ENCODE results near the gene RBM33. TPM values are rescaled to one million over a fixed set of nuclear protein-coding genes. Genes with fewer than 3 reads are reported as not detected.

Gene RBM33
- total and polyA plus RNA-seq, 10 of the 15 experiments (the other 5 are each of a cell fraction or from before 2014, with no cell fraction given) = 4.7 to 67.2 (median 24.3) TPM

DNA sequence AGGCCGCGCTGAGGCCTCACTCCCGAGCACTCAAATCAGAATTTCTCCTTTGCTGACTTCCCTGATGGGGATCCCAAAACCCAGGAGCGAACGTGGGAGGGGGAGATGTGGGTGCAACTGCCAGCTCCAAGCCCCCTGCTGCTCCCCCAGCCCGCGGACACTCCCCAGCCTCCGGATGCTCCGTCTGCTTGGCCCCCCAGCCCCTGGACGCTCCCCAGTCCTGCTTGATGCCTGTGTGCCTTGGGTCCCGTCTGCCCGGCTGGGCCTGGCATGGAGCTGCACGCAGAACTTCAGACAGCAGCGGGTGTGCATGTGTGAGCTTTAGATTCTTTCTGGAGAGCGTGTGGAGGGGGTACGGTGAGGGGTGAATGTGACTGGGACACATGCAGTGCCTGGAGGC is 172.5 kb downstream of the RBM33 start:
- ChIA-PET POLR2A (no interaction called here), RAD21 (ENCODE audit: unreplicated experiment) (no interaction called here), SMC1A (ENCODE audit: uncharacterized antibody, unreplicated experiment) (interaction anchor here (1.0 kb wide), 1 partner anchor 655 kb away, joined by 5 read pairs; no protein-coding TSS in a partner anchor), CTCF (interaction anchor here (1.6 kb wide), 1 partner anchor 1000 kb away, joined by 8 read pairs; no protein-coding TSS in a partner anchor)
- no peak overlapping the region for H3K9ac ChIP-seq (ENCODE audit: control insufficient read depth, insufficient read depth, low read length)
- no peaks in the 10 kb centered on the region for H3K36me3 ChIP-seq (ENCODE audit: control insufficient read depth in 2 of 2, insufficient read depth in 2 of 2, low read length in 1 of 2)
- no peak overlapping the region for H3K27ac ChIP-seq (ENCODE audit: control insufficient read depth, insufficient read depth)
- no peaks in the 10 kb centered on the region; the same call in 2 of the 3 replicates for H3K9me3 ChIP-seq (replicated peaks; ENCODE audit: control insufficient read depth, insufficient read depth, low read length)
- H3K4me3 ChIP-seq = no peak overlapping the region
- no TSS peak for BruUV-seq (replicated peaks)
- intact Hi-C loops (cut with micrococcal nuclease; ENCODE audit: unreplicated experiment) (loop anchor here (10.0 kb wide), 2 partner anchors 338 to 828 kb away; partner anchors contain the start of gene RNF32), in situ Hi-C loops (cut with MboI) (loop anchor here (5.0 to 25.0 kb wide), 3 partner anchors 655 to 1445 kb away; no protein-coding TSS in a partner anchor)
- no peak overlapping the region for H3K4me2 ChIP-seq (ENCODE audit: control insufficient read depth, insufficient read depth)
- H3K27me3 ChIP-seq (replicated peaks in 1 of 2; ENCODE audit: control insufficient read depth in 2 of 2, insufficient read depth in 2 of 2, low read length in 1 of 2) = peaks cover 2 to 6% of the 10 kb centered on the region in 2 experiments; a peak in 3 of 4 replicates
- WGBS (ENCODE audit: insufficient coverage, insufficient replicate concordance, low lambda C conversion rate, missing lambda C conversion rate) = 77% methylated on average over 16 of the region's 16 CpGs
- no peaks in the 10 kb centered on the region for H4K20me1 ChIP-seq (ENCODE audit: control insufficient read depth, insufficient read depth)
- no peak for DNase-seq (ENCODE audit: low read depth, low spot score)
- TF ChIP-seq SPI1 (IDR thresholded peaks at IDR 0.05; ENCODE audit: borderline replicate concordance, insufficient read depth, low read depth, low read length) = no peak
- TF ChIP-seq ASH2L (IDR thresholded peaks at IDR 0.05; ENCODE audit: borderline replicate concordance, low read depth) = no peak
- TF ChIP-seq EZH2 (IDR thresholded peaks at IDR 0.05; ENCODE audit: borderline replicate concordance, control insufficient read depth, low read depth, low read length) = no peak
- TF ChIP-seq, protein P1, sequence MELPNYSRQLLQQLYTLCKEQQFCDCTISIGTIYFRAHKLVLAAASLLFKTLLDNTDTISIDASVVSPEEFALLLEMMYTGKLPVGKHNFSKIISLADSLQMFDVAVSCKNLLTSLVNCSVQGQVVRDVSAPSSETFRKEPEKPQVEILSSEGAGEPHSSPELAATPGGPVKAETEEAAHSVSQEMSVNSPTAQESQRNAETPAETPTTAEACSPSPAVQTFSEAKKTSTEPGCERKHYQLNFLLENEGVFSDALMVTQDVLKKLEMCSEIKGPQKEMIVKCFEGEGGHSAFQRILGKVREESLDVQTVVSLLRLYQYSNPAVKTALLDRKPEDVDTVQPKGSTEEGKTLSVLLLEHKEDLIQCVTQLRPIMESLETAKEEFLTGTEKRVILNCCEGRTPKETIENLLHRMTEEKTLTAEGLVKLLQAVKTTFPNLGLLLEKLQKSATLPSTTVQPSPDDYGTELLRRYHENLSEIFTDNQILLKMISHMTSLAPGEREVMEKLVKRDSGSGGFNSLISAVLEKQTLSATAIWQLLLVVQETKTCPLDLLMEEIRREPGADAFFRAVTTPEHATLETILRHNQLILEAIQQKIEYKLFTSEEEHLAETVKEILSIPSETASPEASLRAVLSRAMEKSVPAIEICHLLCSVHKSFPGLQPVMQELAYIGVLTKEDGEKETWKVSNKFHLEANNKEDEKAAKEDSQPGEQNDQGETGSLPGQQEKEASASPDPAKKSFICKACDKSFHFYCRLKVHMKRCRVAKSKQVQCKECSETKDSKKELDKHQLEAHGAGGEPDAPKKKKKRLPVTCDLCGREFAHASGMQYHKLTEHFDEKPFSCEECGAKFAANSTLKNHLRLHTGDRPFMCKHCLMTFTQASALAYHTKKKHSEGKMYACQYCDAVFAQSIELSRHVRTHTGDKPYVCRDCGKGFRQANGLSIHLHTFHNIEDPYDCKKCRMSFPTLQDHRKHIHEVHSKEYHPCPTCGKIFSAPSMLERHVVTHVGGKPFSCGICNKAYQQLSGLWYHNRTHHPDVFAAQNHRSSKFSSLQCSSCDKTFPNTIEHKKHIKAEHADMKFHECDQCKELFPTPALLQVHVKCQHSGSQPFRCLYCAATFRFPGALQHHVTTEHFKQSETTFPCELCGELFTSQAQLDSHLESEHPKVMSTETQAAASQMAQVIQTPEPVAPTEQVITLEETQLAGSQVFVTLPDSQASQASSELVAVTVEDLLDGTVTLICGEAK (IDR thresholded peaks at IDR 0.05; ENCODE audit: borderline replicate concordance) = no peak
- no peak overlapping the region for H2AFZ ChIP-seq (ENCODE audit: control insufficient read depth, low read depth, low read length)
- H3K79me2 ChIP-seq (ENCODE audit: control insufficient read depth, insufficient read depth, low read length) = no peaks in the 10 kb centered on the region
- H3K4me1 ChIP-seq (ENCODE audit: control insufficient read depth, insufficient read depth, low read length) = no peaks in the 10 kb centered on the region
- FAIRE-seq = no peak
- no peak for ATAC-seq
